HFFc6 (cell line): ENCODE measurements around the gene HECTD4. TPM values are rescaled to one million over a fixed set of nuclear protein-coding genes. Genes with fewer than 3 reads are reported as not detected.
A peak's percentile ranks its signal among the peaks of the same experiment; 100 is the strongest.
"Not testable (repeated sequence)": the region's sequence is repeated elsewhere in the genome, so short reads cannot be mapped to it uniquely, and the experiment has no call there.

Experiments
- DNase-seq: peaks from one replicate; pipeline ENCODE4 v3.0.0-alpha.2; 2018
- H3K27ac Mint-ChIP-seq: 2 replicates; pipeline ENCODE4 v1.8.0; 2020; ENCODE audit warnings: mild to moderate bottlenecking, mixed read lengths
- H3K27me3 Mint-ChIP-seq: 2 replicates; pipeline ENCODE4 v1.8.0; 2021; ENCODE audit warnings: mild to moderate bottlenecking, moderate library complexity, mixed read lengths; ENCODE audit not compliant: insufficient read depth
- H3K36me3 Mint-ChIP-seq: 2 replicates; pipeline ENCODE4 v1.8.0; 2021; ENCODE audit warnings: low read depth, mixed read lengths
- H3K4me1 Mint-ChIP-seq: 2 replicates; pipeline ENCODE4 v1.8.0; 2020; ENCODE audit warnings: low read depth, mixed read lengths
- H3K4me3 Mint-ChIP-seq: 2 replicates; pipeline ENCODE4 v1.8.0; 2020; ENCODE audit warnings: mild to moderate bottlenecking, moderate library complexity, mixed read lengths
- H3K9me3 Mint-ChIP-seq: 2 replicates; pipeline ENCODE4 v1.8.0; 2020; ENCODE audit warnings: mild to moderate bottlenecking, mixed read lengths
- total RNA-seq, 6 experiments: library from RNA; stranded (reverse); fragmentation: NEBNext Ultra II Directional; extraction: Animal tissue kit (Norgen Biotek cat#: 25700); gene quantifications; 2 replicates in 1 of 6; 3 replicates in 5 of 6; pipeline ENCODE4 v1.2.3, GENCODE V29; 2021
- TF ChIP-seq, protein P1 (sequence below): fragments of 200-600 bp; sonication (generic); IDR thresholded peaks from 2 replicates; pipeline ENCODE4 v1.5.0; 2021; ENCODE audit warnings: antibody characterized with exemption, mild to moderate bottlenecking

The HECTD4 gene
- total RNA-seq, 6 experiments from 2014 or later, result 15.7 to 22.5 (median 18.5) TPM

DNA sequence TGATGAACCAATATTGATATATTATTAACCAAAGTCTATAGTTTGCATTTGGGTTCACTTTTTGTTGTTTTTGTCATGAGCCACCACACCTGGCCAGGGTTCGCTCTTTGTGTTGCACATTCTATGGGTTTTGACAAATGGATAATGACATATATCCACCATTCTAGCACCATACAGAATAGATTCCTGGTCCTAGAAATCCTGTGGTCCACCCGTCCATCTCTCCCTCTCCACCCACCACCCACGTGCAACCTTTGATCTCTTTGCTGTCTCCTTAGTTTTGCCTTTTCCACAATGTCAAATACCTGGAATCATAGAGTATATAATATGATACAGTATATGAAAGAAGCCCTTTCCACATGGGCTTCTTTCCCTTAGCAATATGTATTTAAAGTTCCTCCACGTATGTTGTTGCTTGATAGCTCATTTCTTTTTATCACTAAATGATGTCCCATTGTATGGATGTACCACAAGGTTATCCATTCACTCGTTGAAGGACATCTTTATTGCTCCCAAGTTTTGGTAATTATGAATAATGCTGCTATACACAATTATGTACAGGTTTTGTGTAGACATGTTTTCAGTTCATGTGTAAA is 19.8 kb upstream of the HECTD4 start:
- H3K27me3 Mint-ChIP-seq, result no peaks in the 10 kb centered on the region
- no peak overlapping the region for H3K4me3 Mint-ChIP-seq
- TF ChIP-seq, protein P1, sequence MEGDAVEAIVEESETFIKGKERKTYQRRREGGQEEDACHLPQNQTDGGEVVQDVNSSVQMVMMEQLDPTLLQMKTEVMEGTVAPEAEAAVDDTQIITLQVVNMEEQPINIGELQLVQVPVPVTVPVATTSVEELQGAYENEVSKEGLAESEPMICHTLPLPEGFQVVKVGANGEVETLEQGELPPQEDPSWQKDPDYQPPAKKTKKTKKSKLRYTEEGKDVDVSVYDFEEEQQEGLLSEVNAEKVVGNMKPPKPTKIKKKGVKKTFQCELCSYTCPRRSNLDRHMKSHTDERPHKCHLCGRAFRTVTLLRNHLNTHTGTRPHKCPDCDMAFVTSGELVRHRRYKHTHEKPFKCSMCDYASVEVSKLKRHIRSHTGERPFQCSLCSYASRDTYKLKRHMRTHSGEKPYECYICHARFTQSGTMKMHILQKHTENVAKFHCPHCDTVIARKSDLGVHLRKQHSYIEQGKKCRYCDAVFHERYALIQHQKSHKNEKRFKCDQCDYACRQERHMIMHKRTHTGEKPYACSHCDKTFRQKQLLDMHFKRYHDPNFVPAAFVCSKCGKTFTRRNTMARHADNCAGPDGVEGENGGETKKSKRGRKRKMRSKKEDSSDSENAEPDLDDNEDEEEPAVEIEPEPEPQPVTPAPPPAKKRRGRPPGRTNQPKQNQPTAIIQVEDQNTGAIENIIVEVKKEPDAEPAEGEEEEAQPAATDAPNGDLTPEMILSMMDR, result no peak
- H3K9me3 Mint-ChIP-seq, result no peaks in the 10 kb centered on the region
- H3K27ac Mint-ChIP-seq, result no peak overlapping the region
- peaks cover 8% of the 10 kb centered on the region for H3K4me1 Mint-ChIP-seq
- DNase-seq, result no peak
- H3K36me3 Mint-ChIP-seq, result peaks cover 18% of the 10 kb centered on the region

DNA sequence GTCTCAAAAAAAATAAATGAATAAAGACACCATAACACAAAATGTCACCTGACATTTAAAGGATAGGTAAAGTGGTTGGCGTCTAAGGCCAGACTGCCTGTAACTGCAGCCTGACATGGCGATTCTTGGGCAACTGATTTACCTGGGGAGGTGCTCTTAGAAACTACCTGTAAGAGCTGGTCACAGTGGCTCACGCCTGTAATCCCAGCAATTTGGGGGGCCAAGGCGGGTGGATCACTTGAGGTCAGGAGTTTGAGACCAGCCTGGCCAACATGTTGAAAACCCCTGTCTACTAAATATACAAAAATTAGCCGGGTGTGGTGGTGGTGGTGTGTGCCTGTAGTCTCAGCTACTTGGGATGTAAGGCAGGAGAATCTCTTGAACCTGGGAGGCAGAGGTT is 18.8 kb upstream of the HECTD4 start:
- Mint-ChIP-seq H3K36me3 (peaks cover 16% of the 10 kb centered on the region; the same call in 1 of the 2 replicates), H3K27ac (no peak overlapping the region), H3K27me3 (no peaks in the 10 kb centered on the region), H3K9me3 (no peaks in the 10 kb centered on the region), H3K4me1 (peaks cover 6% of the 10 kb centered on the region; the same call in 1 of the 2 replicates), H3K4me3 (no peak overlapping the region)
- TF ChIP-seq, protein P1, result no peak
- no peak for DNase-seq

- H3K36me3 Mint-ChIP-seq, result no peaks in the 10 kb centered on the region
- TF ChIP-seq, protein P1, result no peak
- H3K27ac Mint-ChIP-seq, result no peak overlapping the region
- H3K4me3 Mint-ChIP-seq, result no peak overlapping the region
- no peak for DNase-seq
- peaks cover 12% of the 10 kb centered on the region for H3K9me3 Mint-ChIP-seq
- peaks cover 5% of the 10 kb centered on the region for H3K27me3 Mint-ChIP-seq
- H3K4me1 Mint-ChIP-seq, result no peaks in the 10 kb centered on the region
Measured at GRCh38 chr12:112393328-112393727, 11.1 kb upstream of the HECTD4 start.

GRCh38 chr12:112389922-112390654 is 7.9 kb upstream of the HECTD4 start:
- H3K27me3 Mint-ChIP-seq, H3K27ac Mint-ChIP-seq, H3K9me3 Mint-ChIP-seq, DNase-seq, H3K4me3 Mint-ChIP-seq, H3K36me3 Mint-ChIP-seq: not testable (repeated sequence)
- H3K4me1 Mint-ChIP-seq, result peaks cover 18% of the 10 kb centered on the region

GRCh38 chr12:112389228-112389627 is 7.0 kb upstream of the HECTD4 start:
- Mint-ChIP-seq H3K27ac (no peak overlapping the region), H3K4me1 (peaks cover 18% of the 10 kb centered on the region), H3K4me3 (no peak overlapping the region), H3K9me3 (no peaks in the 10 kb centered on the region), H3K27me3 (peaks cover 5% of the 10 kb centered on the region), H3K36me3 (no peaks in the 10 kb centered on the region)
- no peak for DNase-seq
- TF ChIP-seq, protein P1, result no peak

DNA sequence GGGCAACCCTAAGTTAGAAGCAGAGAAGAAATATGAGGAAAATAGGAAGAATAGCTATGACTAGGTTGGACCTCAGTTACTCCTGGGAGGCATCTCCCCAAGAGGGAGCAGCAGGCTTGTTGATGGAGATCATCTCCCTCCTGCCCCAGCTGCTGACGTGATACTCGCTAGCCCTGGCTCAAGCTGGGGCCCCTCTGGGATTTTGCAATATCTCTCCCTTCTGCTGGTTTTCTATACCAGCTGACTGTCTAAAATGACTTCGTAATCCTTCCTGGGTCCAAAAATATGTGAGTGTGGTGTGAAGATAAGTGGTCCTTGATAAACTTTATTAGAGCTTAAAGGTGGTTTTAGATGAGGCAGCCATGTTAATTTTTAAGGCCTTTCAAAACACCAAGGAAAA is 4.5 kb upstream of the HECTD4 start:
- Mint-ChIP-seq H3K4me3 (no peak overlapping the region), H3K27me3 (peaks cover 2% of the 10 kb centered on the region), H3K4me1 (peaks cover 23% of the 10 kb centered on the region), H3K9me3 (no peaks in the 10 kb centered on the region), H3K27ac (peak overlapping the region; percentile 34; the same call in 1 of the 2 replicates), H3K36me3 (no peaks in the 10 kb centered on the region)
- DNase-seq, result no peak
- TF ChIP-seq, protein P1, result no peak
